Trophoblast cell (in vitro differentiated cells and primary cell): ENCODE measurements around the gene CKAP2L.

ENCODE experiments used
- DNase-seq, 2 donors: peaks; one replicate each; pipeline ENCODE4 v3.0.0-alpha.2; 2016
- H2AFZ ChIP-seq: 2 replicates; pipeline ENCODE4 v1.6.1; 2013; ENCODE audit warnings: low read length, moderate library complexity, mild to moderate bottlenecking; ENCODE audit not compliant: insufficient read depth, poor library complexity
- H2AK5ac ChIP-seq: 2 replicates; pipeline ENCODE4 v1.6.1; 2013; ENCODE audit warnings: mild to moderate bottlenecking, low read length
- H2BK120ac ChIP-seq: 2 replicates; pipeline ENCODE4 v1.6.1; 2013; ENCODE audit warnings: low read length, mild to moderate bottlenecking, moderate library complexity; ENCODE audit not compliant: insufficient read depth, poor library complexity
- H2BK12ac ChIP-seq: 2 replicates; pipeline ENCODE4 v1.6.1; 2013; ENCODE audit warnings: mild to moderate bottlenecking, low read length, moderate library complexity
- H2BK5ac ChIP-seq: 2 replicates; pipeline ENCODE4 v1.6.1; 2013; ENCODE audit warnings: low read length, low read depth, moderate library complexity, mild to moderate bottlenecking; ENCODE audit not compliant: poor library complexity
- H3K14ac ChIP-seq: 2 replicates; pipeline ENCODE4 v1.6.1; 2013; ENCODE audit warnings: mild to moderate bottlenecking, low read length
- H3K18ac ChIP-seq: 2 replicates; pipeline ENCODE4 v1.6.1; 2013; ENCODE audit warnings: mild to moderate bottlenecking, low read length
- H3K23ac ChIP-seq: 2 replicates; pipeline ENCODE4 v1.6.1; 2013; ENCODE audit warnings: low read length
- H3K27ac ChIP-seq: 2 replicates; pipeline ENCODE4 v1.5.1; 2013; ENCODE audit warnings: low read depth, mild to moderate bottlenecking, inconsistent platforms, low read length, moderate library complexity
- H3K27me3 ChIP-seq: 2 replicates; pipeline ENCODE4 v1.6.1; 2013; ENCODE audit warnings: inconsistent platforms, mild to moderate bottlenecking, low read length, moderate library complexity; ENCODE audit not compliant: insufficient read depth
- H3K36me3 ChIP-seq, 2 experiments: 1 replicate in 1 of 2; 2 replicates in 1 of 2; pipeline ENCODE4 v1.6.1; 2013; ENCODE audit warnings: low read length in 2 of 2, mild to moderate bottlenecking in 2 of 2, moderate library complexity in 1 of 2; ENCODE audit not compliant: insufficient read depth in 2 of 2, control insufficient read depth in 1 of 2
- H3K4ac ChIP-seq: 2 replicates; pipeline ENCODE4 v1.6.1; 2013; ENCODE audit warnings: low read depth, mild to moderate bottlenecking, low read length, moderate library complexity
- H3K4me1 ChIP-seq, 2 experiments: 1 replicate in 1 of 2; 2 replicates in 1 of 2; pipeline ENCODE4 v1.6.1; 2013; ENCODE audit warnings: low read length in 2 of 2, mild to moderate bottlenecking in 2 of 2, moderate library complexity in 1 of 2; ENCODE audit not compliant: insufficient read depth in 2 of 2, control insufficient read depth in 1 of 2
- H3K4me2 ChIP-seq: 2 replicates; pipeline ENCODE4 v1.6.1; 2013; ENCODE audit warnings: inconsistent platforms, mild to moderate bottlenecking, low read length, moderate library complexity
- H3K4me3 ChIP-seq: 2 replicates; pipeline ENCODE4 v1.5.1; 2013; ENCODE audit warnings: mild to moderate bottlenecking, low read depth, low read length, inconsistent platforms
- H3K79me1 ChIP-seq: one replicate; pipeline ENCODE4 v1.6.1; 2013; ENCODE audit warnings: low read length
- H3K79me2 ChIP-seq: 2 replicates; pipeline ENCODE4 v1.6.1; 2013; ENCODE audit warnings: low read length, mild to moderate bottlenecking; ENCODE audit not compliant: control insufficient read depth, insufficient read depth, poor library complexity
- H3K9ac ChIP-seq: 2 replicates; pipeline ENCODE4 v1.6.1; 2013; ENCODE audit warnings: mild to moderate bottlenecking, low read length
- H3K9me3 ChIP-seq: 2 replicates; pipeline ENCODE4 v1.6.1; 2013; ENCODE audit warnings: low read depth, mild to moderate bottlenecking, control low read depth, inconsistent platforms, low read length; ENCODE audit not compliant: insufficient read depth
- H4K12ac ChIP-seq: 2 replicates; pipeline ENCODE4 v1.6.1; 2013; ENCODE audit warnings: low read depth, mild to moderate bottlenecking, low read length, moderate library complexity
- H4K8ac ChIP-seq: 2 replicates; pipeline ENCODE4 v1.6.1; 2013; ENCODE audit warnings: low read depth, mild to moderate bottlenecking, low read length, moderate library complexity
- H4K91ac ChIP-seq: one replicate; pipeline ENCODE4 v1.6.1; 2013; ENCODE audit warnings: low read depth, mild to moderate bottlenecking, low read length, moderate library complexity
- WGBS: extraction: QIAGEN DNeasy Blood & Tissue Kit; methylation state at CpG from one replicate; pipeline ENCODE4 v1.1.7; 2013; ENCODE audit warnings: missing lambda C conversion rate; ENCODE audit not compliant: insufficient read length, insufficient coverage; ENCODE audit errors: extremely low coverage; 5-methylcytosine and 5-hydroxymethylcytosine counted together

Gene CKAP2L

DNA sequence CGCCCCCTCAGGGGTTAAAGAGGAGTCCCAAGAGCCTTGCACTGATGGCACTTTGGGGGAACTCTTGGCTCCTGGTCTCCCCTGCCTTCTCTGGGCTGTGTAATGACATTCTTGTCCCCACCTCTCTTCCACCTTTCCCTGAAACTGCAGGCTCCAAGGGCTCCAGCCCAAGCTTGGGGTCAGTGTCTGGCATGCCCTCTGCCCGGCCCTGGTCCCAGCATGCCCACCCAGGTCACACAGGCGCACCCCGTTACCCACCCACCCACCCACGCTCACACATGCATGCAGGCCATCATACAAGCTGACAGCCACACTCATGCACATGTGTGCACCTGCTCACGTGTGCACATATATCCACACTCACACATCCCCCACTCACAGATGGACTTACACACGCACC, 50.5 kb downstream of the CKAP2L start:
- Histone ChIP-seq H2BK12ac (no peak overlapping the region), H2AFZ (no peak overlapping the region), H3K4me3 (no peak overlapping the region), H3K18ac (no peak overlapping the region), H3K4ac (no peak overlapping the region), H2BK120ac (no peak overlapping the region), H4K8ac (no peak overlapping the region), H4K12ac (no peak overlapping the region), H4K91ac (no peak overlapping the region), H2BK5ac (no peak overlapping the region), H3K4me2 (no peak overlapping the region), H3K4me1 (peaks cover 2 to 3% of the 10 kb centered on the region in 2 experiments), H3K14ac (no peak overlapping the region), H3K9ac (no peak overlapping the region), H3K23ac (no peak overlapping the region), H3K27me3 (no peaks in the 10 kb centered on the region), H3K27ac (no peak overlapping the region), H3K79me2 (no peaks in the 10 kb centered on the region), H3K9me3 (peaks cover 3% of the 10 kb centered on the region), H3K79me1 (no peaks in the 10 kb centered on the region), H3K36me3 (no peaks in the 10 kb centered on the region), H2AK5ac (no peak overlapping the region)
- DNase-seq = no peak
- no CpG with 5 or more reads among the region's 7 CpGs for WGBS

DNA sequence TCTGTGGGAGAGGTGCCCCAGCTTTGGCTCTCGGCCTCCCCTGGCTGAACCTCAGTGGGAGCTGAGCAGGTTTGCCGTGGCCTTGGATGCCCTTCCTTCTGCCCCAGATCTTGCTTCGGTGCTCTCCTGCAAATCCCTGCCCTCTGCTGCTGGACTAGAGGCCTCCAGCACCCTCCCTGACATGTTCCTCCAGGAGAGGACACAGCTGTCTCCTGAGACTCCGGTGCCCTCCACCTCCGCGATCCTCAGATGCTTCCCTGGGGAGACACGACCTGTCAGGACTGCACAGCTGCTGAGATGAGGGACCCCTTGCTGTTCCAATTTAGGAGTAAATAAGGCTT, 50.9 kb downstream of the CKAP2L start:
- no peak overlapping the region for H2BK12ac ChIP-seq
- no peaks in the 10 kb centered on the region for H3K27me3 ChIP-seq
- H3K36me3 ChIP-seq = no peaks in the 10 kb centered on the region
- no peak overlapping the region for H3K27ac ChIP-seq
- no peak overlapping the region for H4K8ac ChIP-seq
- H3K18ac ChIP-seq = no peak overlapping the region
- no peak overlapping the region for H2AFZ ChIP-seq
- H3K14ac ChIP-seq = no peak overlapping the region
- H3K4me2 ChIP-seq = no peak overlapping the region
- H4K12ac ChIP-seq = no peak overlapping the region
- no peak overlapping the region for H2AK5ac ChIP-seq
- H3K4me3 ChIP-seq = no peak overlapping the region
- no peak overlapping the region for H3K9ac ChIP-seq
- H3K9me3 ChIP-seq = peaks cover 3% of the 10 kb centered on the region
- peaks cover 2 to 3% of the 10 kb centered on the region in 2 experiments for H3K4me1 ChIP-seq
- H2BK120ac ChIP-seq = no peak overlapping the region
- no peak overlapping the region for H3K4ac ChIP-seq
- H4K91ac ChIP-seq = no peak overlapping the region
- no peaks in the 10 kb centered on the region for H3K79me2 ChIP-seq
- WGBS = no CpG with 5 or more reads among the region's 7 CpGs
- no peak overlapping the region for H2BK5ac ChIP-seq
- no peak for DNase-seq
- H3K23ac ChIP-seq = no peak overlapping the region
- no peaks in the 10 kb centered on the region for H3K79me1 ChIP-seq

DNA sequence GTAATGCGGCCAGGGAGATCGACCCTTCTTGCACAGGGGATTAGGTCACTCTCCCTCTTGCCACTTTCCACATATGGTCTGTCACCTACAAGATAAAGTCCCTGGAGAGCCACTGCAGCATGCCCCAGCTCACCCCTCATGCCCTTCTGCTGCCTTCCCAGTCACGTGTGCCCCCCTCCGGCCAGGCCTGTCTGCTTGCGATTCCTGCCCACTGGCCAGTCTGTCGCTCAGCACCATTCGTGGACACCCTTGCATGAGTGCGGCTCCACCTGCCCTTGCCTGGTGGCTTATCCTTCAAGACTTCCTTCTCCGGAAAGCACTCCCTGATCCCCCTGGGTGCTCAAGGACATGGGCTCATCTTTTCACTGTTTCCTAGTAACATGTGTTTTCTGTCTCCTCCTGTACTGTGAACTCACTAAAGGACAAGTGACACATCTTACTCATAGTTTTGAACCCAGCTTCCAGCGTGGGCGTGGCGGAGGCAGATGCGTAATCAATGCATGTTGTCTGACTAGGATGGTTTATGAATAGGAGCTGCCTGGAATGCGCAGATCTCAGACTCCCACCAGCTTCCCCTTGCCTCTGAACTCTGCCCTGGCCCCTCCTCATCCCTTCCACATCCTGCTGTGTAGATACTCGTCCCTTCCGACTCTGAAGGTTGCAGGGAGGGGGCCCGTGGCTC, 51.4 kb downstream of the CKAP2L start:
- peak in 1 of 2 donors; percentile 26 for DNase-seq
- WGBS = no CpG with 5 or more reads among the region's 17 CpGs
- H3K4ac ChIP-seq = no peak overlapping the region
- H3K27ac ChIP-seq = no peak overlapping the region
- H2AK5ac ChIP-seq = no peak overlapping the region
- H2BK120ac ChIP-seq = no peak overlapping the region
- no peak overlapping the region for H3K14ac ChIP-seq
- H3K27me3 ChIP-seq = no peaks in the 10 kb centered on the region
- peaks cover 2 to 3% of the 10 kb centered on the region in 2 experiments for H3K4me1 ChIP-seq
- no peak overlapping the region for H3K23ac ChIP-seq
- H3K4me3 ChIP-seq = no peak overlapping the region
- no peak overlapping the region for H3K4me2 ChIP-seq
- no peak overlapping the region for H3K9ac ChIP-seq
- H3K18ac ChIP-seq = no peak overlapping the region
- H2BK5ac ChIP-seq = no peak overlapping the region
- no peaks in the 10 kb centered on the region for H3K79me2 ChIP-seq
- H2BK12ac ChIP-seq = no peak overlapping the region
- H4K8ac ChIP-seq = no peak overlapping the region
- no peak overlapping the region for H4K91ac ChIP-seq
- no peak overlapping the region for H4K12ac ChIP-seq
- no peak overlapping the region for H2AFZ ChIP-seq
- H3K9me3 ChIP-seq = peaks cover 3% of the 10 kb centered on the region
- no peaks in the 10 kb centered on the region for H3K79me1 ChIP-seq
- no peaks in the 10 kb centered on the region for H3K36me3 ChIP-seq

GRCh38 chr2:112712465-112712864, 51.9 kb downstream of the CKAP2L start:
- Histone ChIP-seq H3K4me3 (no peak overlapping the region), H3K27ac (no peak overlapping the region), H4K8ac (no peak overlapping the region), H3K79me2 (no peaks in the 10 kb centered on the region), H3K23ac (no peak overlapping the region), H2BK120ac (no peak overlapping the region), H2AFZ (no peak overlapping the region), H3K4me2 (no peak overlapping the region), H4K12ac (no peak overlapping the region), H3K9me3 (peaks cover 2% of the 10 kb centered on the region), H3K9ac (no peak overlapping the region), H2BK12ac (no peak overlapping the region), H3K4me1 (peaks cover 6% of the 10 kb centered on the region in 2 experiments), H3K79me1 (no peaks in the 10 kb centered on the region), H4K91ac (no peak overlapping the region), H3K36me3 (no peaks in the 10 kb centered on the region), H3K4ac (no peak overlapping the region), H3K14ac (no peak overlapping the region), H2AK5ac (no peak overlapping the region), H2BK5ac (no peak overlapping the region), H3K18ac (no peak overlapping the region), H3K27me3 (no peaks in the 10 kb centered on the region)
- no CpG with 5 or more reads among the region's 3 CpGs for WGBS
- no peak for DNase-seq
